GM18867 (cell line): ENCODE results near the gene SLC1A7.

Source experiments
- ATAC-seq: cut with Tn5 transposase; IDR thresholded peaks from one replicate; pipeline ENCODE4 v1.9.1; 2021; ENCODE audit warnings: mild to moderate bottlenecking, moderate library complexity; ENCODE audit not compliant: unreplicated experiment

SLC1A7 gene

GRCh38 chr1:53063744-53064515, 78.5 kb downstream of the SLC1A7 start:
- ATAC-seq = no peak

GRCh38 chr1:53062708-53063591, 79.5 kb downstream of the SLC1A7 start:
- ATAC-seq = no peak

- ATAC-seq = no peak
Measured at GRCh38 chr1:53061859-53062707, 80.4 kb downstream of the SLC1A7 start, which contains the start of gene PODN. Gene PODN (plus strand): TSS chr1:53062213. CDS start chr1:53069856, 7,643 bp downstream.

- ATAC-seq = no peak
Measured at GRCh38 chr1:53061123-53061858, 81.1 kb downstream of the SLC1A7 start.

- ATAC-seq = no peak
Measured at GRCh38 chr1:53060579-53060978, 81.9 kb downstream of the SLC1A7 start.

GRCh38 chr1:53057127-53057526, 85.3 kb downstream of the SLC1A7 start:
- no peak for ATAC-seq

GRCh38 chr1:53051676-53052075, 90.8 kb downstream of the SLC1A7 start:
- no peak for ATAC-seq

GRCh38 chr1:53050310-53050709, 92.1 kb downstream of the SLC1A7 start:
- no peak for ATAC-seq

GRCh38 chr1:53049574-53049967, 92.9 kb downstream of the SLC1A7 start:
- ATAC-seq = no peak

GRCh38 chr1:53048960-53049573, 93.4 kb downstream of the SLC1A7 start:
- ATAC-seq = no peak

GRCh38 chr1:53047737-53048736, 94.4 kb downstream of the SLC1A7 start:
- ATAC-seq = no peak

GRCh38 chr1:53046930-53047329, 95.5 kb downstream of the SLC1A7 start:
- ATAC-seq = no peak

- ATAC-seq = no peak
Measured at GRCh38 chr1:53044926-53045325, 97.5 kb downstream of the SLC1A7 start.

- ATAC-seq = no peak
Measured at GRCh38 chr1:53043271-53043670, 99.2 kb downstream of the SLC1A7 start.

GRCh38 chr1:53038566-53038965, 103.9 kb downstream of the SLC1A7 start:
- no peak for ATAC-seq
